SK-N-SH treated with all-trans-retinoic acid at 6 μM for 48 hours (cell line): Measurements from ENCODE around the gene GRM7.

Source experiments
- ARNTL ChIP-seq: fragments of 450-650 bp; formaldehyde crosslinking; IDR thresholded peaks from 2 replicates; pipeline ENCODE4 v1.5.0; 2020; ENCODE audit warnings: low read depth, mild to moderate bottlenecking, moderate library complexity, borderline replicate concordance
- BACH2 ChIP-seq: fragments of 250-450 bp; sonication (Bioruptor Pico); IDR thresholded peaks from 2 replicates; pipeline ENCODE4 v1.9.0; 2021; ENCODE audit warnings: mild to moderate bottlenecking, borderline replicate concordance
- CSDC2 ChIP-seq: fragments of 250-450 bp; sonication (Bioruptor Pico); IDR thresholded peaks from 2 replicates; pipeline ENCODE4 v1.5.0; 2020; ENCODE audit warnings: mild to moderate bottlenecking, moderate library complexity
- ZFP30 ChIP-seq: fragments of 450-650 bp; formaldehyde crosslinking; IDR thresholded peaks from 2 replicates; pipeline ENCODE4 v1.5.0; 2022; ENCODE audit warnings: mild to moderate bottlenecking, moderate library complexity
- ZNF565 ChIP-seq: fragments of 450-650 bp; formaldehyde crosslinking; conservative IDR thresholded peaks from 2 replicates; pipeline ENCODE4 v1.5.0; 2020; ENCODE audit warnings: low read depth, mild to moderate bottlenecking, moderate library complexity
- TF ChIP-seq, protein P1 (sequence below): fragments of 250-450 bp; sonication (Bioruptor Pico); IDR thresholded peaks from 2 replicates; pipeline ENCODE4 v1.8.0; 2020; ENCODE audit warnings: mild to moderate bottlenecking, moderate library complexity, borderline replicate concordance
- TF ChIP-seq, protein P2 (sequence below): fragments of 250-450 bp; sonication (Bioruptor Pico); IDR thresholded peaks from 2 replicates; pipeline ENCODE4 v1.5.1; 2021; ENCODE audit warnings: mild to moderate bottlenecking, moderate library complexity

DNA sequence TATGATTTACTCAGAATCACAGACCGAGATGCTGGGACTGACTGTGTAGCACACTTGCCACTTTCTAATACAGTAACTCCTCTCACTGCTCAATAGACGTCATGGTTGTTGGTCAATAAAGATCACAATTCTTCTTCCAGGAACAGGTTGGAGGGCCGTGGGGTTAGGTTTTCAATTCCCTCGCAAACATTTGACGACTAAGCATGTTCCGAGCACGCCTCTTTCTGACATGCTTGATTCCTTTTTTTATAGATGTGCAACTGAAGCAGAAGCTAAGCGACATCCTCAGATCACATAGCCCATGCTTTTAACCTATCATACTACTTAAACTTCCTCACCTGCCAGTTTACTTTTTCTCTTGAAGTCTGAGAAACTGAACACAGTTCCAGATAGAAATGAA is 61.0 kb downstream of the GRM7 start:
- TF ChIP-seq ZFP30 (CRISPR knock-in tag) (no peak), ARNTL (CRISPR knock-in tag) (no peak), BACH2 (CRISPR knock-in tag) (no peak), CSDC2 (CRISPR knock-in tag) (no peak), ZNF565 (CRISPR knock-in tag) (no peak)
- TF ChIP-seq, protein P1, sequence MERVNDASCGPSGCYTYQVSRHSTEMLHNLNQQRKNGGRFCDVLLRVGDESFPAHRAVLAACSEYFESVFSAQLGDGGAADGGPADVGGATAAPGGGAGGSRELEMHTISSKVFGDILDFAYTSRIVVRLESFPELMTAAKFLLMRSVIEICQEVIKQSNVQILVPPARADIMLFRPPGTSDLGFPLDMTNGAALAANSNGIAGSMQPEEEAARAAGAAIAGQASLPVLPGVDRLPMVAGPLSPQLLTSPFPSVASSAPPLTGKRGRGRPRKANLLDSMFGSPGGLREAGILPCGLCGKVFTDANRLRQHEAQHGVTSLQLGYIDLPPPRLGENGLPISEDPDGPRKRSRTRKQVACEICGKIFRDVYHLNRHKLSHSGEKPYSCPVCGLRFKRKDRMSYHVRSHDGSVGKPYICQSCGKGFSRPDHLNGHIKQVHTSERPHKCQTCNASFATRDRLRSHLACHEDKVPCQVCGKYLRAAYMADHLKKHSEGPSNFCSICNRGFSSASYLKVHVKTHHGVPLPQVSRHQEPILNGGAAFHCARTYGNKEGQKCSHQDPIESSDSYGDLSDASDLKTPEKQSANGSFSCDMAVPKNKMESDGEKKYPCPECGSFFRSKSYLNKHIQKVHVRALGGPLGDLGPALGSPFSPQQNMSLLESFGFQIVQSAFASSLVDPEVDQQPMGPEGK (CRISPR knock-in tag): no peak
- TF ChIP-seq, protein P2, sequence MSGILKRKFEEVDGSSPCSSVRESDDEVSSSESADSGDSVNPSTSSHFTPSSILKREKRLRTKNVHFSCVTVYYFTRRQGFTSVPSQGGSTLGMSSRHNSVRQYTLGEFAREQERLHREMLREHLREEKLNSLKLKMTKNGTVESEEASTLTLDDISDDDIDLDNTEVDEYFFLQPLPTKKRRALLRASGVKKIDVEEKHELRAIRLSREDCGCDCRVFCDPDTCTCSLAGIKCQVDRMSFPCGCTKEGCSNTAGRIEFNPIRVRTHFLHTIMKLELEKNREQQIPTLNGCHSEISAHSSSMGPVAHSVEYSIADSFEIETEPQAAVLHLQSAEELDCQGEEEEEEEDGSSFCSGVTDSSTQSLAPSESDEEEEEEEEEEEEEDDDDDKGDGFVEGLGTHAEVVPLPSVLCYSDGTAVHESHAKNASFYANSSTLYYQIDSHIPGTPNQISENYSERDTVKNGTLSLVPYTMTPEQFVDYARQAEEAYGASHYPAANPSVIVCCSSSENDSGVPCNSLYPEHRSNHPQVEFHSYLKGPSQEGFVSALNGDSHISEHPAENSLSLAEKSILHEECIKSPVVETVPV (CRISPR knock-in tag): no peak
